PC-9 (cell line): ENCODE measurements around the gene MCTP2. TPM values are rescaled to one million over a fixed set of nuclear protein-coding genes. Genes with fewer than 3 reads are reported as not detected.

Source experiments
- BruUV-seq: library from RNA; stranded (reverse); fragments of 400-500 nt; replicated peaks from 2 replicates; lab custom pipeline; 2021; lab: Mats Ljungman, UMichigan
- CTCF ChIA-PET: fragments of 300-600 bp; sonication (Branson Sonifier 250); formaldehyde crosslinking; loops from one replicate; lab custom pipeline; 2022; ENCODE audit warnings: antibody characterized with exemption; lab: Charles Lee
- POLR2A ChIA-PET: fragments of 300-600 bp; sonication (Branson Sonifier 250); formaldehyde crosslinking; loops from one replicate; lab custom pipeline; 2022; ENCODE audit warnings: antibody characterized with exemption; ENCODE audit not compliant: unreplicated experiment; lab: Charles Lee
- DNase-seq, 2 experiments: peaks; one replicate each; pipeline versions ENCODE4 v3.0.0 to v3.0.0-alpha.2; 2015 to 2022; ENCODE audit warnings: mixed read lengths in 1 of 2
- H2AFZ ChIP-seq: fragments of 200-600 bp; sonication (generic); 2 replicates; pipeline ENCODE4 v1.8.1; 2017; ENCODE audit warnings: antibody characterized with exemption
- H3F3A ChIP-seq: fragments of 200-600 bp; sonication (generic); 2 replicates; pipeline ENCODE4 v1.8.1; 2017; ENCODE audit warnings: antibody characterized with exemption, mild to moderate bottlenecking, low read depth; ENCODE audit not compliant: insufficient read depth
- H3K27ac ChIP-seq: fragments of 200-600 bp; sonication (generic); 2 replicates; pipeline ENCODE4 v1.6.1; 2016; ENCODE audit warnings: mixed run types
- H3K27me3 ChIP-seq: fragments of 200-600 bp; sonication (generic); 2 replicates; pipeline ENCODE4 v1.6.1; 2016; ENCODE audit warnings: low read depth, mixed run types; ENCODE audit not compliant: insufficient read depth
- H3K36me3 ChIP-seq: fragments of 200-600 bp; sonication (generic); 2 replicates; pipeline ENCODE4 v1.6.1; 2016; ENCODE audit warnings: low read depth, mixed run types
- H3K4me1 ChIP-seq: fragments of 200-600 bp; sonication (generic); replicated peaks from 2 replicates; pipeline ENCODE4 v1.6.1; 2016; ENCODE audit warnings: mixed run types; ENCODE audit not compliant: insufficient read depth
- H3K4me2 ChIP-seq: fragments of 200-600 bp; sonication (generic); 2 replicates; pipeline ENCODE4 v1.6.1; 2017; ENCODE audit warnings: mixed run types
- H3K4me3 ChIP-seq: fragments of 200-600 bp; sonication (generic); 2 replicates; pipeline ENCODE4 v1.6.1; 2016; ENCODE audit warnings: mixed run types
- H3K79me2 ChIP-seq: fragments of 200-600 bp; sonication (generic); 2 replicates; pipeline ENCODE4 v1.6.1; 2017; ENCODE audit warnings: low read depth, mixed run types
- H3K9me2 ChIP-seq: fragments of 200-600 bp; sonication (generic); 2 replicates; pipeline ENCODE4 v1.8.1; 2017; ENCODE audit warnings: mild to moderate bottlenecking; ENCODE audit not compliant: insufficient read depth
- H3K9me3 ChIP-seq: fragments of 200-600 bp; sonication (generic); 2 replicates; pipeline ENCODE4 v1.8.1; 2016; ENCODE audit warnings: low read depth; ENCODE audit not compliant: insufficient read depth
- H4K20me1 ChIP-seq: fragments of 200-600 bp; sonication (generic); 2 replicates; pipeline ENCODE4 v1.8.1; 2017; ENCODE audit not compliant: insufficient read depth
- EZH2 ChIP-seq: fragments of 200-600 bp; sonication (generic); IDR thresholded peaks from 2 replicates; pipeline ENCODE4 v1.8.0; 2017; ENCODE audit warnings: antibody characterized with exemption, low read depth
- intact Hi-C: fragments of 100-400 bp; cut with micrococcal nuclease; formaldehyde crosslinking; loops from one replicate; pipeline ENCODE4 v1.10.0; 2022; ENCODE audit not compliant: unreplicated experiment
- total RNA-seq: library from RNA; stranded (reverse); gene quantifications from 2 replicates; pipeline ENCODE4 v1.2.3, GENCODE V29; 2021
- TF ChIP-seq, protein P1 (sequence below): fragments of 200-600 bp; sonication (generic); conservative IDR thresholded peaks from 2 replicates; pipeline ENCODE4 v1.6.1; 2017; ENCODE audit warnings: mixed run types, antibody characterized with exemption, mild to moderate bottlenecking, moderate library complexity

MCTP2 gene
- total RNA-seq, 1 experiment from 2014 or later, result 5.7 TPM

DNA sequence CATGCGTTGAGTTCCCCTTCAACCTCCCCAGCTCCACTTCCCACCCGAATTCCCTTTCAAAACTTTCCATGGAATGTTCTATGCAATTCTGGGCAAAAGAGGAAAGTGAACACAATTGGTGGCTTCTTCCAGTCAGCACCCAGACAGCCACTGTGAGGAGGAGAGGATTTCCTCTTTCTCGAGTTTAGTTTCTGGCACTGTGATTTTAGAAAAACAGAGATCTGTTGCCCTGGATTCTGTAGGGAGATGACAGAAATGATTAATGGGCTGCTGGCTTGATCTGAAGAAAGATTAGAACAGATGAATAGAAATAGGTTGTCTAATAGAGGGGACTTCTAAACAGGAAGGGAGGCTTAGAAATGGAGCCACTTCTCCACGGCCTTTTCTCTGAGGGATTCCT is 172.0 kb downstream of the MCTP2 start:
- Histone ChIP-seq H3K9me3 (no peaks in the 10 kb centered on the region), H3K4me1 (no peaks in the 10 kb centered on the region), H3K4me3 (no peak overlapping the region), H3K79me2 (no peaks in the 10 kb centered on the region), H2AFZ (no peak overlapping the region), H3K27me3 (no peaks in the 10 kb centered on the region), H3K4me2 (no peak overlapping the region), H3K9me2 (no peaks in the 10 kb centered on the region), H3F3A (no peaks in the 10 kb centered on the region), H3K36me3 (no peaks in the 10 kb centered on the region), H3K27ac (no peak overlapping the region), H4K20me1 (no peaks in the 10 kb centered on the region)
- intact Hi-C loops, result no loop called here
- TF ChIP-seq EZH2, result no peak
- TF ChIP-seq, protein P1, sequence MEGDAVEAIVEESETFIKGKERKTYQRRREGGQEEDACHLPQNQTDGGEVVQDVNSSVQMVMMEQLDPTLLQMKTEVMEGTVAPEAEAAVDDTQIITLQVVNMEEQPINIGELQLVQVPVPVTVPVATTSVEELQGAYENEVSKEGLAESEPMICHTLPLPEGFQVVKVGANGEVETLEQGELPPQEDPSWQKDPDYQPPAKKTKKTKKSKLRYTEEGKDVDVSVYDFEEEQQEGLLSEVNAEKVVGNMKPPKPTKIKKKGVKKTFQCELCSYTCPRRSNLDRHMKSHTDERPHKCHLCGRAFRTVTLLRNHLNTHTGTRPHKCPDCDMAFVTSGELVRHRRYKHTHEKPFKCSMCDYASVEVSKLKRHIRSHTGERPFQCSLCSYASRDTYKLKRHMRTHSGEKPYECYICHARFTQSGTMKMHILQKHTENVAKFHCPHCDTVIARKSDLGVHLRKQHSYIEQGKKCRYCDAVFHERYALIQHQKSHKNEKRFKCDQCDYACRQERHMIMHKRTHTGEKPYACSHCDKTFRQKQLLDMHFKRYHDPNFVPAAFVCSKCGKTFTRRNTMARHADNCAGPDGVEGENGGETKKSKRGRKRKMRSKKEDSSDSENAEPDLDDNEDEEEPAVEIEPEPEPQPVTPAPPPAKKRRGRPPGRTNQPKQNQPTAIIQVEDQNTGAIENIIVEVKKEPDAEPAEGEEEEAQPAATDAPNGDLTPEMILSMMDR, result no peak
- no peak for DNase-seq
- no TSS peak for BruUV-seq
- POLR2A ChIA-PET, result no interaction called here
- CTCF ChIA-PET, result no interaction called here

DNA sequence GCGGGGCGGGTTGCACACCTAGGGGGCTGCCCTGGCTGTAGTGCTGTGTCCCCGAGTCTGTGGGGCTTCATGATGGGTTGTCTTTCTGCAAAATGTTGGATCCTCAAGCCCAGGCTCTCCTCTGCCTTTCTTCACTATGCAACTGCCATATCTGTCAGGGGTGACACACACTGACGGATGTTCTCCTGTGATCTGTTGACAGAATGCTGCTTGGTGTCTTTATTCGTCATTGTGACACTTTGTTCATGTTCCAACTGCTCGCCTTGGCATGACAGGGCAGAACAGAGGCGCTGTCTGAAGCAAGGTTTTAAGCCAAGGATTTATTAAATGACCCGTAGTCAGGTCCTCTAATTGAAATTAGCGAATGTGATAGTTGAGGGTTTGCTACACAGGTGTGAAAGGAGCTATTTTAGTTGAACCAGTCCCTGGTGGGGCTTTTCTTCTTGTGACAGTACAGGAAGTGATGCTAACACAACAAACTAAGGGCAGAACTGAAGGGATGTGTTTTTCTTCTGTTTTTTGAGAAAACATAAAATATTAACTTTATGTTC is 173.4 kb downstream of the MCTP2 start:
- BruUV-seq, result no TSS peak
- DNase-seq, result no peak
- Histone ChIP-seq H3F3A (no peaks in the 10 kb centered on the region), H3K27me3 (no peaks in the 10 kb centered on the region), H3K9me2 (no peaks in the 10 kb centered on the region), H3K27ac (no peak overlapping the region), H2AFZ (no peak overlapping the region), H3K9me3 (no peaks in the 10 kb centered on the region), H3K79me2 (no peaks in the 10 kb centered on the region), H3K4me3 (no peak overlapping the region), H3K4me2 (no peak overlapping the region), H3K4me1 (no peaks in the 10 kb centered on the region), H3K36me3 (no peaks in the 10 kb centered on the region), H4K20me1 (no peaks in the 10 kb centered on the region)
- POLR2A ChIA-PET, result no interaction called here
- TF ChIP-seq EZH2, result no peak
- TF ChIP-seq, protein P1, result no peak
- CTCF ChIA-PET, result no interaction called here
- intact Hi-C loops, result no loop called here

DNA sequence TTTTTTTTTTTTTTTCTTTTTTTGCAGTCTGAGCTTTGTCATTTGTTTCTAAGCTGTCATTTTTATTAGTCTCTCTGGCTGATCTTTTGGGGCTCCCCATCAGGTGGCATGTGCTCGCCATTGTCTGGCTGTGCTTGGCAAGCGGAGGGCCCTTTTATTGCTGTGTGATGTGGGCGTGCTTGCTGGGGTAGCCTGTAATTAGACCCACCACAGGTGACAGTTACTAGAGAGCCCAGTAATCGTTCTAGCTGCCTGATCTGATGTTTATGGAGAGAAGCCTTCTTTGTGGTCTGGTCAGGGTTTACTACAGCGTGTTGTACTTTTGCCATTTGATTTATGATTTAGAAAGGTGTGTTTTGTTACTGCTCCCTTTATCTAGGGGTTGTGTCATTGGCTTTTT is 179.9 kb downstream of the MCTP2 start:
- Histone ChIP-seq H3K36me3 (no peaks in the 10 kb centered on the region), H2AFZ (no peak overlapping the region), H4K20me1 (no peaks in the 10 kb centered on the region), H3K4me3 (no peak overlapping the region), H3K4me1 (no peaks in the 10 kb centered on the region), H3K4me2 (no peak overlapping the region), H3F3A (no peaks in the 10 kb centered on the region), H3K79me2 (no peaks in the 10 kb centered on the region), H3K27me3 (no peaks in the 10 kb centered on the region), H3K9me3 (no peaks in the 10 kb centered on the region), H3K27ac (no peak overlapping the region), H3K9me2 (no peaks in the 10 kb centered on the region)
- TF ChIP-seq EZH2, result no peak
- TF ChIP-seq, protein P1, result no peak
- ChIA-PET CTCF (no interaction called here), POLR2A (no interaction called here)
- no TSS peak for BruUV-seq
- intact Hi-C loops, result no loop called here
- DNase-seq, result no peak
